ENCODE results near the gene OTOR. TPM values are rescaled to one million over a fixed set of nuclear protein-coding genes. Genes with fewer than 3 reads are reported as not detected.

Gene OTOR
- total and polyA plus RNA-seq, 2 of the 13 experiments (the other 11 are each of a cell fraction or from before 2014, with no cell fraction given), result not detected

DNA sequence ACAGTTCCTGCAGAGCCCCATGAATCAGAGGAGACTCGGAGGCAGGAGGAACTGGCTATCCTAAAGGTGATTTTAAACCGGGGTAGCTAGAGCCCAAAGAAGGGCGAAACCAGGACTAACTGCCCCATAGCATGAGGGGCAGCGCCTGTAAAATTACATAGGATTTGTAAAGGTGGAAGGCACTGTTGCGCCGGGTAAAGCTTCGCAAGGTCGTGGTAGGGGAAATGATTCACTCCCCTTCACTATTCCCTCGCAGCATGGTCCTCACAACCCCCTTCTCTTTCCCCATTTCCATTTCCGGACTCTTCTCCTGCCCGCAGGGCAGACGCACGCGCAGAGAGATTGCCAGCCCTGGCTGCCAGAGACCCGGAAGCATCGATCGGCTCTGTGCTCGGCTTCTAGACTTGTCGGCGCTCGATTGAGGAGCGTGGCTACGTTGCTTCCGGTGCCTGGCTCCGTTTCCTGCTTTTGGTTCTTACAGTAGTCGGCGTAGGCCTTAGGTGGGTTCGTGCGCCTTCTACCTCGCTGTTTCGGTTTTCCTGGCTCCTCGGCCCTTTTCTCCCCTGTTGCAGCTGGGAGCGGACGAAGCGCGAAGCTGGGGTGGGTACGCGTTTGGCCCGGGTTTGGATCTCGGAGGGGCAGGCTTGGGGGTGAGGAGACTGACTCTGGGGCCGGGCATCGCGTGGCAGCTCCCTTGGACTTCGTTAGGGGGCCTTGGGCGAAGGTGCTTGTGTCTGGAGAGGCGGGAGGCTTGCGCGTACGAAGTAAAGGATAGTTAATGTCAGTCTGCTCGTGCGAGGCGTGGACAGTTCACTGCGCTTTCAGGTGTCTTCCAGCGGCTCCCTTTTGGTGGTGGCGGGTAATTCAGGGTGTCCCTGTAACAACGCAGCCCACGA lies 18.3 kb upstream of the OTOR start, which contains the start of gene SNRPB2 (continued):
- peak; percentile 80 for TF ChIP-seq BCL6 (CRISPR knock-in tag; IDR thresholded peaks at IDR 0.05)
- peak; percentile 58; the same call in 1 of the 2 replicates for TF ChIP-seq RCOR2 (CRISPR knock-in tag; IDR thresholded peaks at IDR 0.05)
- no peak for TF ChIP-seq HOXD1 (CRISPR knock-in tag; IDR thresholded peaks at IDR 0.05)
- TF ChIP-seq JUNB (CRISPR knock-in tag; IDR thresholded peaks at IDR 0.05; ENCODE audit: borderline replicate concordance), result peak; percentile 76; the same call in 1 of the 2 replicates
- peak; percentile 98 for TF ChIP-seq KLF6 (CRISPR knock-in tag; IDR thresholded peaks at IDR 0.05)
- TF ChIP-seq ZNF672 (CRISPR knock-in tag; IDR thresholded peaks at IDR 0.05), result 0 out of 2 replicates have a peak, but pooled peaks have one; percentile 53
- TF ChIP-seq, protein P1, sequence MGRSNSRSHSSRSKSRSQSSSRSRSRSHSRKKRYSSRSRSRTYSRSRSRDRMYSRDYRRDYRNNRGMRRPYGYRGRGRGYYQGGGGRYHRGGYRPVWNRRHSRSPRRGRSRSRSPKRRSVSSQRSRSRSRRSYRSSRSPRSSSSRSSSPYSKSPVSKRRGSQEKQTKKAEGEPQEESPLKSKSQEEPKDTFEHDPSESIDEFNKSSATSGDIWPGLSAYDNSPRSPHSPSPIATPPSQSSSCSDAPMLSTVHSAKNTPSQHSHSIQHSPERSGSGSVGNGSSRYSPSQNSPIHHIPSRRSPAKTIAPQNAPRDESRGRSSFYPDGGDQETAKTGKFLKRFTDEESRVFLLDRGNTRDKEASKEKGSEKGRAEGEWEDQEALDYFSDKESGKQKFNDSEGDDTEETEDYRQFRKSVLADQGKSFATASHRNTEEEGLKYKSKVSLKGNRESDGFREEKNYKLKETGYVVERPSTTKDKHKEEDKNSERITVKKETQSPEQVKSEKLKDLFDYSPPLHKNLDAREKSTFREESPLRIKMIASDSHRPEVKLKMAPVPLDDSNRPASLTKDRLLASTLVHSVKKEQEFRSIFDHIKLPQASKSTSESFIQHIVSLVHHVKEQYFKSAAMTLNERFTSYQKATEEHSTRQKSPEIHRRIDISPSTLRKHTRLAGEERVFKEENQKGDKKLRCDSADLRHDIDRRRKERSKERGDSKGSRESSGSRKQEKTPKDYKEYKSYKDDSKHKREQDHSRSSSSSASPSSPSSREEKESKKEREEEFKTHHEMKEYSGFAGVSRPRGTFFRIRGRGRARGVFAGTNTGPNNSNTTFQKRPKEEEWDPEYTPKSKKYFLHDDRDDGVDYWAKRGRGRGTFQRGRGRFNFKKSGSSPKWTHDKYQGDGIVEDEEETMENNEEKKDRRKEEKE (IDR thresholded peaks at IDR 0.05), result no peak
- TF ChIP-seq ZBTB21 (CRISPR knock-in tag; IDR thresholded peaks at IDR 0.05), result peak; percentile 69; the same call in 1 of the 2 replicates
- TF ChIP-seq, protein P2, sequence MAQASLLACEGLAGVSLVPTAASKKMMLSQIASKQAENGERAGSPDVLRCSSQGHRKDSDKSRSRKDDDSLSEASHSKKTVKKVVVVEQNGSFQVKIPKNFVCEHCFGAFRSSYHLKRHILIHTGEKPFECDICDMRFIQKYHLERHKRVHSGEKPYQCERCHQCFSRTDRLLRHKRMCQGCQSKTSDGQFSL (CRISPR knock-in tag; IDR thresholded peaks at IDR 0.05), result peak; percentile 72
- TF ChIP-seq, protein P3, sequence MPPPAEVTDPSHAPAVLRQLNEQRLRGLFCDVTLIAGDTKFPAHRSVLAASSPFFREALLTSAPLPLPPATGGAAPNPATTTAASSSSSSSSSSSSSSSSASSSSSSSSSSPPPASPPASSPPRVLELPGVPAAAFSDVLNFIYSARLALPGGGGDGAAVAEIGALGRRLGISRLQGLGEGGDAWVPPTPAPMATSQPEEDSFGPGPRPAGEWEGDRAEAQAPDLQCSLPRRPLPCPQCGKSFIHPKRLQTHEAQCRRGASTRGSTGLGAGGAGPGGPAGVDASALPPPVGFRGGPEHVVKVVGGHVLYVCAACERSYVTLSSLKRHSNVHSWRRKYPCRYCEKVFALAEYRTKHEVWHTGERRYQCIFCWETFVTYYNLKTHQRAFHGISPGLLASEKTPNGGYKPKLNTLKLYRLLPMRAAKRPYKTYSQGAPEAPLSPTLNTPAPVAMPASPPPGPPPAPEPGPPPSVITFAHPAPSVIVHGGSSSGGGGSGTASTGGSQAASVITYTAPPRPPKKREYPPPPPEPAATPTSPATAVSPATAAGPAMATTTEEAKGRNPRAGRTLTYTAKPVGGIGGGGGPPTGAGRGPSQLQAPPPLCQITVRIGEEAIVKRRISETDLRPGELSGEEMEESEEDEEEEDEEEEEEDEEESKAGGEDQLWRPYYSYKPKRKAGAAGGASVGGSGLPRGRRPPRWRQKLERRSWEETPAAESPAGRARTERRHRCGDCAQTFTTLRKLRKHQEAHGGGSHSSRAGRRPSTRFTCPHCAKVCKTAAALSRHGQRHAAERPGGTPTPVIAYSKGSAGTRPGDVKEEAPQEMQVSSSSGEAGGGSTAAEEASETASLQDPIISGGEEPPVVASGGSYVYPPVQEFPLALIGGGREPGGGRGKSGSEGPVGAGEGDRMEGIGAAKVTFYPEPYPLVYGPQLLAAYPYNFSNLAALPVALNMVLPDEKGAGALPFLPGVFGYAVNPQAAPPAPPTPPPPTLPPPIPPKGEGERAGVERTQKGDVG (CRISPR knock-in tag; IDR thresholded peaks at IDR 0.05; ENCODE audit: borderline replicate concordance), result peak; percentile 97
- TF ChIP-seq ZNF430 (CRISPR knock-in tag; IDR thresholded peaks at IDR 0.05), result peak; percentile 94; the same call in 1 of the 2 replicates
- TF ChIP-seq ZNF768 (CRISPR knock-in tag; IDR thresholded peaks at IDR 0.05), result peak; percentile 83; the same call in 1 of the 2 replicates
- no peak for TF ChIP-seq SMARCC2 (IDR thresholded peaks at IDR 0.05)
- TF ChIP-seq, protein P4, sequence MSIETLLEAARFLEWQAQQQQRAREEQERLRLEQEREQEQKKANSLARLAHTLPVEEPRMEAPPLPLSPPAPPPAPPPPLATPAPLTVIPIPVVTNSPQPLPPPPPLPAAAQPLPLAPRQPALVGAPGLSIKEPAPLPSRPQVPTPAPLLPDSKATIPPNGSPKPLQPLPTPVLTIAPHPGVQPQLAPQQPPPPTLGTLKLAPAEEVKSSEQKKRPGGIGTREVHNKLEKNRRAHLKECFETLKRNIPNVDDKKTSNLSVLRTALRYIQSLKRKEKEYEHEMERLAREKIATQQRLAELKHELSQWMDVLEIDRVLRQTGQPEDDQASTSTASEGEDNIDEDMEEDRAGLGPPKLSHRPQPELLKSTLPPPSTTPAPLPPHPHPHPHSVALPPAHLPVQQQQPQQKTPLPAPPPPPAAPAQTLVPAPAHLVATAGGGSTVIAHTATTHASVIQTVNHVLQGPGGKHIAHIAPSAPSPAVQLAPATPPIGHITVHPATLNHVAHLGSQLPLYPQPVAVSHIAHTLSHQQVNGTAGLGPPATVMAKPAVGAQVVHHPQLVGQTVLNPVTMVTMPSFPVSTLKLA (IDR thresholded peaks at IDR 0.05), result peak; percentile 38; the same call in 1 of the 2 replicates
- TF ChIP-seq ZNF891 (CRISPR knock-in tag; IDR thresholded peaks at IDR 0.05), result peak; percentile 100
- TF ChIP-seq ZNF350 (CRISPR knock-in tag; IDR thresholded peaks at IDR 0.05; ENCODE audit: borderline replicate concordance, low read depth), result peak; percentile 100
- peak; percentile 97 for TF ChIP-seq ZNF614 (CRISPR knock-in tag; IDR thresholded peaks at IDR 0.05; ENCODE audit: borderline replicate concordance)
- peak; percentile 96 for TF ChIP-seq REPIN1 (CRISPR knock-in tag; IDR thresholded peaks at IDR 0.05; ENCODE audit: borderline replicate concordance, low read depth)
- TF ChIP-seq, protein P5, sequence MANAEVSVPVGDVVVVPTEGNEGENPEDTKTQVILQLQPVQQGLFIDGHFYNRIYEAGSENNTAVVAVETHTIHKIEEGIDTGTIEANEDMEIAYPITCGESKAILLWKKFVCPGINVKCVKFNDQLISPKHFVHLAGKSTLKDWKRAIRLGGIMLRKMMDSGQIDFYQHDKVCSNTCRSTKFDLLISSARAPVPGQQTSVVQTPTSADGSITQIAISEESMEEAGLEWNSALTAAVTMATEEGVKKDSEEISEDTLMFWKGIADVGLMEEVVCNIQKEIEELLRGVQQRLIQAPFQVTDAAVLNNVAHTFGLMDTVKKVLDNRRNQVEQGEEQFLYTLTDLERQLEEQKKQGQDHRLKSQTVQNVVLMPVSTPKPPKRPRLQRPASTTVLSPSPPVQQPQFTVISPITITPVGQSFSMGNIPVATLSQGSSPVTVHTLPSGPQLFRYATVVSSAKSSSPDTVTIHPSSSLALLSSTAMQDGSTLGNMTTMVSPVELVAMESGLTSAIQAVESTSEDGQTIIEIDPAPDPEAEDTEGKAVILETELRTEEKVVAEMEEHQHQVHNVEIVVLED (CRISPR knock-in tag; IDR thresholded peaks at IDR 0.05; ENCODE audit: borderline replicate concordance), result peak; percentile 97

All from HepG2 (cell line).